Gastroesophageal sphincter (tissue), 4 donors: ENCODE results near the gene CCT6B. TPM values are rescaled to one million over a fixed set of nuclear protein-coding genes. Genes with fewer than 3 reads are reported as not detected.

Source experiments
- ATAC-seq: fragments of 150-250 bp; one replicate; pipeline ENCODE4 v1.9.1; 2016; ENCODE audit warnings: mild to moderate bottlenecking, moderate library complexity
- H3K27ac ChIP-seq, 4 donors: fragments of 200-600 bp; sonication (generic) in 3 of 4; 1 replicate in 3 of 4; 2 replicates in 1 of 4; pipeline ENCODE4 v1.5.1; 2016 to 2019
- H3K27me3 ChIP-seq: fragments of 200-600 bp; sonication (generic); one replicate; pipeline ENCODE4 v1.5.1; 2019
- H3K36me3 ChIP-seq, 2 donors: fragments of 200-600 bp; sonication (generic); one replicate each; pipeline ENCODE4 v1.5.1; 2019; ENCODE audit warnings: control low read depth in 1 of 2
- H3K4me1 ChIP-seq, 3 donors: fragments of 200-600 bp; sonication (generic); 1 replicate in 2 of 3; 2 replicates in 1 of 3; pipeline ENCODE4 v1.5.1; 2016 to 2019; ENCODE audit warnings: control low read depth in 2 of 3
- H3K4me3 ChIP-seq, 2 donors: fragments of 200-600 bp; sonication (generic); one replicate each; pipeline ENCODE4 v1.5.1; 2019; ENCODE audit warnings: mild to moderate bottlenecking in 1 of 2, moderate library complexity in 1 of 2
- H3K9me3 ChIP-seq, 3 donors: fragments of 200-600 bp; sonication (generic); one replicate each; pipeline ENCODE4 v1.5.1; 2017 to 2019; ENCODE audit warnings: control low read depth in 2 of 3
- EP300 ChIP-seq: sonication (generic); formaldehyde crosslinking; IDR thresholded peaks from one replicate; pipeline ENCODE4 v1.6.1; 2017; ENCODE audit warnings: antibody characterized with exemption, mild to moderate bottlenecking
- POLR2A ChIP-seq, 2 donors: fragments of 450-650 bp; IDR thresholded peaks; one replicate each; pipeline ENCODE4 v1.6.1; 2017; ENCODE audit warnings: antibody characterized with exemption in 2 of 2, mild to moderate bottlenecking in 2 of 2, moderate library complexity in 1 of 2
- POLR2AphosphoS5 ChIP-seq: sonication (generic); formaldehyde crosslinking; IDR thresholded peaks from one replicate; pipeline ENCODE4 v1.6.1; 2017; ENCODE audit warnings: antibody characterized with exemption
- WGBS, 2 donors: methylation state at CpG; one replicate each; pipeline ENCODE4 v1.1.5; 2018; ENCODE audit warnings: low coverage in 1 of 2; 5-methylcytosine and 5-hydroxymethylcytosine counted together
- total RNA-seq, 4 donors: library from RNA; depleted of rRNA; stranded (reverse); fragments of >200 nt; gene quantifications; one replicate each; pipeline ENCODE4 v1.1.0, GENCODE V29; 2016
- TF ChIP-seq, protein P1 (sequence below), 4 experiments: fragments of 200-600 bp in 2 of 4; fragments of 450-650 bp in 2 of 4; sonication (generic) in 1 of 4; IDR thresholded peaks; one replicate each; pipeline ENCODE4 v1.5.1; 2017 to 2019; ENCODE audit warnings: antibody characterized with exemption in 4 of 4, mild to moderate bottlenecking in 2 of 4, moderate library complexity in 2 of 4

Gene CCT6B
- total RNA-seq, 4 donors from 2014 or later = 2.5 to 4.0 (median 2.8) TPM

DNA sequence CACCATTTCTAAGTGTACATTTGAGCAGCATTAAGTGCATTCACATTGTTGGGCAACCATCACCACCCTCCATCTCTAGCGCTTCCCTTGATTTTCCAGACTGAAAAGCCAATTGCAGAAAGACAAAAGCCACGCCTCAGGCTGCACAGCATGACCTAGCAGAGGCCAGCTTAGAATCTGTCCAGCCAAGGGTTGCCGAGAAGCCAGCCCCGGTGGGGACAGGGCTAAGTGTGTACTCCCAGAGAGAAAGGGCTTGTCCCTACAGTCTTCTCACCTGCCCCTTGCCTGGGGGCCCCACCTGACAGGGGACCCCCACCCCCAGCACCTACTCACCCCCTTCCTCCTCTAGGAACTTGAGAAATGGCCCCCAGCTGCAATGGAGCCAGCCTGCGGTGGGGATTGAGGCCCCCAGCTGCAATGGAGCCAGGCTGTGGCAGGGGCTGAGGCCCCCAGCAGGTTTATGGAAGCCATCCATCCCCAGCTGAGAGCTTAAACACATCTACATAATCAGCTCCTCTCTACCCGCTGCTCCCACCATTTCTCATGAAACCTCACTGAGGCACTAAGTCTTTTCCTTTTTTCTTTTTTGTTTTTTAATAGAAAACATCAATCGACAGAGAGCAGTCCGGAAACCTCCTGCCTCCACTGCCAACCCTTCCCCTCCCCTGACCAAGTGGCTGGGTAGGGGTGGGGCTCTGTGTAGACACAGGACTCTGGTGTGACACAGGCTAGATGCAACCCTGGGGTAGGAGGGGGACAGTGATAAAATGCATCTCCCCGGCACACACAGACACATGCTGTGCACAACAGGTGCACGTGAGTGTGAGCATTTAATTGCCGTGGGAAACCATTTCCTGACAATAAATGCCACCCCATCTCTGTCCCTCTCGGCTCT, 77.9 kb downstream of the CCT6B start:
- no peak overlapping the region for H3K27ac ChIP-seq
- H3K27me3 ChIP-seq = peaks cover 52% of the 10 kb centered on the region
- no peak for ATAC-seq
- WGBS, 2 donors = 20 to 33% methylated on average over 5 to 6 of the region's 12 CpGs
- no peaks in the 10 kb centered on the region for H3K4me1 ChIP-seq
- H3K36me3 ChIP-seq = no peaks in the 10 kb centered on the region
- H3K4me3 ChIP-seq = no peak overlapping the region
- H3K9me3 ChIP-seq = peaks cover 0 to 17% (median 0%) of the 10 kb centered on the region in 3 donors
- TF ChIP-seq, protein P1, sequence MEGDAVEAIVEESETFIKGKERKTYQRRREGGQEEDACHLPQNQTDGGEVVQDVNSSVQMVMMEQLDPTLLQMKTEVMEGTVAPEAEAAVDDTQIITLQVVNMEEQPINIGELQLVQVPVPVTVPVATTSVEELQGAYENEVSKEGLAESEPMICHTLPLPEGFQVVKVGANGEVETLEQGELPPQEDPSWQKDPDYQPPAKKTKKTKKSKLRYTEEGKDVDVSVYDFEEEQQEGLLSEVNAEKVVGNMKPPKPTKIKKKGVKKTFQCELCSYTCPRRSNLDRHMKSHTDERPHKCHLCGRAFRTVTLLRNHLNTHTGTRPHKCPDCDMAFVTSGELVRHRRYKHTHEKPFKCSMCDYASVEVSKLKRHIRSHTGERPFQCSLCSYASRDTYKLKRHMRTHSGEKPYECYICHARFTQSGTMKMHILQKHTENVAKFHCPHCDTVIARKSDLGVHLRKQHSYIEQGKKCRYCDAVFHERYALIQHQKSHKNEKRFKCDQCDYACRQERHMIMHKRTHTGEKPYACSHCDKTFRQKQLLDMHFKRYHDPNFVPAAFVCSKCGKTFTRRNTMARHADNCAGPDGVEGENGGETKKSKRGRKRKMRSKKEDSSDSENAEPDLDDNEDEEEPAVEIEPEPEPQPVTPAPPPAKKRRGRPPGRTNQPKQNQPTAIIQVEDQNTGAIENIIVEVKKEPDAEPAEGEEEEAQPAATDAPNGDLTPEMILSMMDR (IDR thresholded peaks at IDR 0.05) = no peak
- TF ChIP-seq POLR2A (IDR thresholded peaks at IDR 0.05) (no peak), EP300 (no peak), POLR2AphosphoS5 (no peak)

DNA sequence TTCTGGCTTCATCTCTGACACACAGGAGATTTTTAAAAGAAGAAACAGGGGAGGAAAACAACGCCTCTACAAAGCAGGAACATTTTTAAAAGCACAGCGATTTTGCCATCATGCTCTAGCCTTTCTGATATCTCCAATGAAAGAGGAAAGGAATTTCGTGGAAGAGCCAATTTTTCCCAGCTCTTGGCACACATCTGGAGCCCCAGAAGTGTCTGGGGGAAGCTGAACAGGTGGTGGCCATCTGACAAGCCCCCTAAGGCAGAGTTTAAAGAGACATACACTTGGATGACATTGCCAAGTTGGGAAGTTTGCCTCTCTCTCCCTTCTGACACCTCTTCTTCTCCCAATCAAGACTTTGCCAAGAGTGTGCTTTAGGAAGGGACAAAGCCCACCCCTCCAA, 82.1 kb downstream of the CCT6B start:
- WGBS, 2 donors = 24 to 26% methylated on average over 3 of the region's 3 CpGs
- Histone ChIP-seq H3K27ac (no peak overlapping the region), H3K4me3 (no peak overlapping the region), H3K36me3 (no peaks in the 10 kb centered on the region), H3K9me3 (peaks cover 0 to 17% (median 0%) of the 10 kb centered on the region in 3 donors), H3K4me1 (no peaks in the 10 kb centered on the region), H3K27me3 (peaks cover 11% of the 10 kb centered on the region)
- TF ChIP-seq POLR2AphosphoS5 (no peak), POLR2A (IDR thresholded peaks at IDR 0.05) (no peak), EP300 (no peak)
- TF ChIP-seq, protein P1 (IDR thresholded peaks at IDR 0.05) = no peak
- no peak for ATAC-seq

Other genes starting within 250 kb of the CCT6B start
- 10 to 100 TPM; 12.7 to 15.0 (median 13.5) TPM for gene ZNF830, start 80 bp upstream of the CCT6B start, total RNA-seq
- gene LIG3, start 19.1 kb upstream of the CCT6B start, total RNA-seq = 10 to 100 TPM; 25.0 to 36.3 (median 29.9) TPM
- 10 to 100 TPM; 16.7 to 43.8 (median 30.8) TPM for gene RFFL, start 102.2 kb upstream of the CCT6B start, total RNA-seq
- gene RAD51D, start 158.4 kb upstream of the CCT6B start, total RNA-seq = 10 to 100 TPM in 2 of 4 donors, 1 to 10 TPM in 2; 5.1 to 11.1 (median 9.1) TPM
- not detected for gene FNDC8, start 160.2 kb upstream of the CCT6B start, total RNA-seq
- gene NLE1, start 180.8 kb upstream of the CCT6B start, total RNA-seq = 10 to 100 TPM in 2 of 4 donors, 1 to 10 TPM in 2; 7.6 to 12.3 (median 9.3) TPM
- gene UNC45B, start 186.4 kb upstream of the CCT6B start, total RNA-seq = under 1 TPM in 3 of 4 donors, not detected in 1; 0.05 to 0.31 (median 0.13) TPM
- gene SLC35G3, start 232.9 kb upstream of the CCT6B start, total RNA-seq = not detected